GM13977 (cell line): ENCODE measurements around the gene MEF2C.

Source experiments
- DNase-seq: peaks from one replicate; pipeline ENCODE4 v3.0.0; 2012; ENCODE audit warnings: low spot score
- in situ Hi-C: fragments of 300-500 bp; cut with MboI; formaldehyde crosslinking; loops from one replicate; pipeline ENCODE4 v1.12.0; 2022; ENCODE audit warnings: low sequenced_read_pairs, low pct_unique_long_range_greater_than_20kb, mixed read lengths, inconsistent platforms; ENCODE audit not compliant: unreplicated experiment
- TF ChIP-seq, protein P1 (sequence below): IDR thresholded peaks from 2 replicates; pipeline ENCODE4 v1.5.1; 2012; ENCODE audit warnings: mild to moderate bottlenecking, control low read depth; ENCODE audit not compliant: insufficient read depth; ENCODE audit errors: extremely low read depth, missing control alignments

MEF2C gene

DNA sequence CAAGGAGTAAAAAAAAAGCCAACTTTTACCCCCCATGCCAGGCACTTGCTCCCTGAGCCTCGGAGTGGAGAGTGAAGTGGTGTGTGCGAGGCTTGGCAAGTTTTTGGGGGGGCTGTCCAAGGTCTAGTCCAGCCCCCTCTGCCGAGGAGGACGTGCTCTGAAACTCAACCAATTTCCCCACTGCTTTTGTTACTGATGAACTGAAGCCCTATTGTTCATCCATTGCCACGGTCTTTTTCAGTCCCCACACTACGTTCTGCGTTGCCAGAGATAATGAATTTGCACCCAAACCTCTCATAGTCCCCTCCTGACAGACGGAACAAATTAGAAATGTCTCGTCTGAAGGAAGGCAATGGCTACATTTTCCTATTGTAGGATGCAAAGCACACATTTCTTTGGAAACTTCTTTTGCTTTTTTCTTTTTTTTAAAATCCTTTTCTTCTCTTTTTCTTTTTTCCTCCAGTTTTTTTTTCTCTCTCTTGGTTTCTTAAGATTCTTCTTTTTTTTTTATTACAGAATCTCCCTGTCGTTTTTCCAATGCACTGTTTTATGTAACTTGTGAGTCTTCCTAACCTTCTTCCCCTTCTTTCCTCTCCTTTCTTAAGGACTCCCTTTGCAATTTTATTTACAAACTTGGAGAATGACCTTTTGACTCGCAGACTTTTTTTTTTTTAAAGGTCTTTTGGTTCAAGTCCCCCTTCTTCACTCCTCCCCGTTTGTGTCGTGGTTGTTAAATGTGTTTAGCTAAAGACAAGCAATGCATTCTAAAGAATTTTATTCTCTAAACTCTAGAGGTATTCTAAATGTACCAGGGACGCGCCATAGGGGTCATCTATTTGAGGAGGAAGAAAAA lies 209.5 kb downstream of the MEF2C start:
- no peak for DNase-seq
- in situ Hi-C loops, result loop anchor here (10.0 kb wide), 1 partner anchor 529 kb away; no protein-coding TSS in a partner anchor
- TF ChIP-seq, protein P1, sequence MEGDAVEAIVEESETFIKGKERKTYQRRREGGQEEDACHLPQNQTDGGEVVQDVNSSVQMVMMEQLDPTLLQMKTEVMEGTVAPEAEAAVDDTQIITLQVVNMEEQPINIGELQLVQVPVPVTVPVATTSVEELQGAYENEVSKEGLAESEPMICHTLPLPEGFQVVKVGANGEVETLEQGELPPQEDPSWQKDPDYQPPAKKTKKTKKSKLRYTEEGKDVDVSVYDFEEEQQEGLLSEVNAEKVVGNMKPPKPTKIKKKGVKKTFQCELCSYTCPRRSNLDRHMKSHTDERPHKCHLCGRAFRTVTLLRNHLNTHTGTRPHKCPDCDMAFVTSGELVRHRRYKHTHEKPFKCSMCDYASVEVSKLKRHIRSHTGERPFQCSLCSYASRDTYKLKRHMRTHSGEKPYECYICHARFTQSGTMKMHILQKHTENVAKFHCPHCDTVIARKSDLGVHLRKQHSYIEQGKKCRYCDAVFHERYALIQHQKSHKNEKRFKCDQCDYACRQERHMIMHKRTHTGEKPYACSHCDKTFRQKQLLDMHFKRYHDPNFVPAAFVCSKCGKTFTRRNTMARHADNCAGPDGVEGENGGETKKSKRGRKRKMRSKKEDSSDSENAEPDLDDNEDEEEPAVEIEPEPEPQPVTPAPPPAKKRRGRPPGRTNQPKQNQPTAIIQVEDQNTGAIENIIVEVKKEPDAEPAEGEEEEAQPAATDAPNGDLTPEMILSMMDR, result no peak

DNA sequence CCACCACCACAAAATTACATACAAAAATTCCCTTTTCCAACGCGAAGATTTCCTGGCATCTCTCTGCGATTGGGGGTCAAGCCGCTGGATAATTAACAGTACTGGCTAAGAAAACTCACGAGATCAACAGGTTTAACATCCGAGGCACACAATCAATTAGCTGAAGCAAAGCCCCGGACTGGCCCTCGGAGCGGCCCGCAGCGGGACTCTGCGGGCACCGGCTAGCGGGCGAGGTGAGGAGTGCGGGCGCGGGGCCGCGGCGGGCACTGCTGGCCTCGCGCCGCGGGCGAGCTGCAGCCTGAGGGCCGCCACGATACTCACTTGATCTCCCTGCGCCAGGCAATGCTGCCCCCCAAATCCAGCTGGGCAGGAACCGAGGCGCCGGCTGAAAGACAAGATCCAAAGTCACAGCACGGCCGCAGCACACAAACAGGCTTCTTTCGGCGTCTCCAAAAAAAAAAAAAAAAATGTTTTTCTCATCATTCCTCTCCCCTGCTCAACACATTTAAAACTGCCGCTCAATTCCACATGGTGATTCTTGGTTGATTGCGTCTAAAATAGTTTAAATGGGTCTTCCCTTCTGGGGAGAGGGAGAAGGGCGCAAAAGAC lies 210.2 kb downstream of the MEF2C start:
- in situ Hi-C loops, result loop anchor here (10.0 kb wide), 1 partner anchor 528 kb away; no protein-coding TSS in a partner anchor
- TF ChIP-seq, protein P1, result no peak
- DNase-seq, result no peak

DNA sequence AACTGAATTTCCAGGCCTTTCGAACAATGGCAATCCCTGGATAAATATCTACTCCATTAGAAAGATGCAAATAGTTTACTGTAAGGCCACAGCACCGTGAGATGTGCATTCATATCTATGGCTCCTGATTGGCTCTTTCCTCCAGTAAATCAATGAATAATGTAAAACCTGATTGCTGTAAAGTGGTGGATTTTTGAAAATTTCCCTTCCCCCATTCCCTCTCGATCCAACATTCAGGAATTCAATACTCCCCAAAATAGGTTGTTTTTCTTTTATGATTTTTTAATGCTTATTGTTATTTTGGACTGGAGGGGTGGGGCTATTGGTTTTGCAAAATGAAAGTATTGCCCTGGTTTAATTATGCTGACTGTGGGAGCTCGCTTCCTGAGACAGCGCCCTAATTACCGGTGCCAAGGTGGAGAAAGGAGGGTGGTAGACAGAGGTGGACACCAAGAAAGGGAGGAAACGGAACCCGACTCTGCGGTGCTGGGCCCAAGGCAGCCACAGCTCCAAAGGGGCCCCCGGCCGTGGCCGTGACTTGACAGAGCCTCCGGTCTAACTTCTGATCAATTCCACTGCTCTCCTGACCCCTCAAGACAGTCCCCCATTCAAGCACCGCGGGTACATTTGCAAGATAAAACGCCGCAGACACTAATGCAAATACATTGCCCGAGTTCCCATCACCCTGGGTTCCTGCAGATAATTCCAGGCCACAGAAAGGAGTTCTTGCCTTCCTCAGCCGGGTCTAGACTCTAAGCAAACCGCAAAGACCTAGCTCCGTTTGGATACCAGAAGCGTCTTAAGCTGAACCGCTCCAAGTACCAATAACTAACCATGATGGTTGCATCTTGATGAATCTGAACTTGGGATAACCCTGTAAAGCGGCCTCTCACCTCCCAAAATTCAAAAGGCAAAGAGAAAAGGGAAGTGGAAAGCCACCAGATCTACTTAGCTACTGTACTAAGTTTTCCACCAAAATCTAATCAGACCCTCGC lies 211.2 kb downstream of the MEF2C start:
- TF ChIP-seq, protein P1, result no peak
- in situ Hi-C loops, result loop anchor here (10.0 kb wide), 1 partner anchor 527 kb away; no protein-coding TSS in a partner anchor
- no peak for DNase-seq

DNA sequence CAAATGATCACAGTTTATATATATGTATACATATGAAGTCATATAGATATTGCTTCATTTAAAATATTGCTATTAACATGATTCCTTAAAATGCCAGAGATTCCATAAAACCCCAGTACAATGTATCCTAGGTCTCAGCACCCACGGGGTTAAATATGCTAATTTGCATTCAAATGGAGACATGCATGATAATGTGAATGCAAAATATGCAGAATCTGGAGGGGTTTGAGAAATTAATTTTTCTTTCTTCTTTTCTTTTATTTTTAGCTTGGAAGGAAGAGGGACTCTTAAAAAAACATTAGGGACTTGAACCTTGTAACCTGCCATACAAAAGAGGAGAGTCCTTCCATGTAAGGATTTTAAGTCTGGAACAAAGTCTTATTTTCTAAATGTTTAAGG lies 211.9 kb downstream of the MEF2C start:
- no peak for DNase-seq
- in situ Hi-C loops, result loop anchor here (10.0 kb wide), 1 partner anchor 526 kb away; no protein-coding TSS in a partner anchor
- TF ChIP-seq, protein P1, result no peak

DNA sequence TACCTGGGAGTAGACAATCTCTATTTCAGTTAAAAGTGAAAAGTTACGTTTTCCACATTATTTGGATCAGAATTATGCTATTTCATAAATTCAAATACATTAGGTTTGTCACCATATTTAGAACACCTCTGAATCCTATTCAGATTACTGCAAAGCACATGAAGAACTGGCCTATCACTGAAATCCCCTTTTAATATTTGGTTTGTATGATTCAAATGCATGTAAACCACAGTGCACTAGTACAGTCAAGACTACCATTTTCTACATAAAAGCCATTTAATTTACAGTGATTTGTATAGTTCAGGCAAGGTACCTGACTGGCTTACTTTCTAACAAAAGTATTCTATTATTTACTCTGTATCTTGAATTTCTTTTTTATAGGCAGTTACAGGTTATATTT lies 212.5 kb downstream of the MEF2C start:
- in situ Hi-C loops, result loop anchor here (10.0 kb wide), 1 partner anchor 526 kb away; no protein-coding TSS in a partner anchor
- DNase-seq, result no peak
- TF ChIP-seq, protein P1, result no peak

DNA sequence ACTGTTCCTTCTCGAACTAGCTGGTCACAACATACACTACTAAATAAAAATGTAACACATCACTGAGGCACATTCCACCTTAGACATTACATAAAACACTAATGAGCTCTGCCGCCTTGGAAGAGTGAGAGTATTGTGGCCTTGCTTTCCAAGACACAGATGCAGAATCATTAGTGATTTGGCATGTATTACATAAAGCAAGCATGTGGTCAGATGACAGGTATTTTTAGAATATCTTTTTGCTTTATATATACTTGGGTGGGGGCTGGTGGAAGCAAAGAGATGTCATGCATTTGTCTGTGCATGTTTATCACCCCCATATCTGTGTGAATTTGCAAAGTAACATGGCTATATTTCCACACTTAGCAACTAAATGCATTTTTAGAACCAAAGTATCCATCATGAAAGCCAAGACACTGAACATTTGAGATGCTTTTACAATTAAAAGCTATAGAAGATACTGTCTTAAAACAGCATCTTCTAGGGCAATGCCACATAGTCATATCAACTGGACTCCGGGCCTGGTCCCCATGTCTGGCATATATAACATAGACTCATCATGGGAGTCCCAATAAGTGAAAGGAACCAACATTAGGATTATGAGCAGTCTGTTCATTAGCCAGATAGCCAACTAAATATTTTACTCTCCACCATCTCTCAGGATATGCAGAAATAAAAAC lies 213.5 kb downstream of the MEF2C start:
- DNase-seq, result no peak
- TF ChIP-seq, protein P1, result no peak
- in situ Hi-C loops, result loop anchor here (10.0 kb wide), 1 partner anchor 525 kb away; no protein-coding TSS in a partner anchor
